T-helper 1 cell treated with Interleukin-12 subunit alpha and Interleukin-12 subunit beta and Interleukin-4 antibody, amounts not matched to agents 30 ng/mL and 1 ng/mL, for 36 hours (primary cell): Measurements from ENCODE around the gene ATP12A. TPM values are rescaled to one million over a fixed set of nuclear protein-coding genes. Genes with fewer than 3 reads are reported as not detected.

Experiments used
- intact Hi-C: fragments of 100-400 bp; cut with micrococcal nuclease; formaldehyde crosslinking; loops from one replicate; pipeline ENCODE4 v1.15.1; 2024
- total RNA-seq: library from RNA; stranded (reverse); gene quantifications from 2 replicates; pipeline ENCODE4 v1.2.3, GENCODE V29; 2022

ATP12A gene
- total RNA-seq = 0.42 and 0.51 TPM in 2 replicates

GRCh38 chr13:24680258-24680920, at the start of gene ATP12A:
Gene ATP12A (plus strand): TSS chr13:24680408. CDS start chr13:24680744, 336 bp downstream.
- intact Hi-C loops = loop anchor here (5.0 kb wide), 2 partner anchors 168 to 287 kb away; partner anchors contain the start of gene PARP4

- intact Hi-C loops = no loop called here
Observed at GRCh38 chr13:24630851-24631620, 49.2 kb upstream of the ATP12A start.

- intact Hi-C loops = no loop called here
Observed at GRCh38 chr13:24631922-24632321, 48.3 kb upstream of the ATP12A start.

GRCh38 chr13:24632382-24633121, 47.7 kb upstream of the ATP12A start:
- intact Hi-C loops = no loop called here

GRCh38 chr13:24636776-24637175, 43.4 kb upstream of the ATP12A start:
- intact Hi-C loops = no loop called here

- intact Hi-C loops = no loop called here
Observed at GRCh38 chr13:24638096-24638495, 42.1 kb upstream of the ATP12A start.

GRCh38 chr13:24640752-24641151, 39.5 kb upstream of the ATP12A start:
- intact Hi-C loops = no loop called here

GRCh38 chr13:24642219-24642618, 38.0 kb upstream of the ATP12A start:
- intact Hi-C loops = no loop called here

- intact Hi-C loops = no loop called here
Observed at GRCh38 chr13:24644036-24644435, 36.2 kb upstream of the ATP12A start.

GRCh38 chr13:24648271-24648670, 31.9 kb upstream of the ATP12A start:
- intact Hi-C loops = no loop called here

- intact Hi-C loops = loop anchor here (1.0 kb wide), 1 partner anchor 23 kb away; no protein-coding TSS in a partner anchor
Observed at GRCh38 chr13:24648983-24649687, 31.1 kb upstream of the ATP12A start.

- intact Hi-C loops = loop anchor here (1.0 kb wide), 1 partner anchor 23 kb away; no protein-coding TSS in a partner anchor
Observed at GRCh38 chr13:24649688-24650043, 30.5 kb upstream of the ATP12A start.

GRCh38 chr13:24650161-24650560, 30.0 kb upstream of the ATP12A start:
- intact Hi-C loops = no loop called here

GRCh38 chr13:24651718-24652345, 28.4 kb upstream of the ATP12A start:
- intact Hi-C loops = no loop called here

- intact Hi-C loops = no loop called here
Observed at GRCh38 chr13:24652359-24652758, 27.8 kb upstream of the ATP12A start.

GRCh38 chr13:24654741-24655140, 25.5 kb upstream of the ATP12A start:
- intact Hi-C loops = no loop called here

GRCh38 chr13:24659239-24659638, 21.0 kb upstream of the ATP12A start:
- intact Hi-C loops = no loop called here

GRCh38 chr13:24660023-24660741, 20.0 kb upstream of the ATP12A start:
- intact Hi-C loops = no loop called here

- intact Hi-C loops = no loop called here
Observed at GRCh38 chr13:24661713-24662112, 18.5 kb upstream of the ATP12A start.
